NCI-H345 (cell line): Measurements from ENCODE around the gene ATP13A2.

Experiments used
- DNase-seq: peaks from one replicate; lab custom pipeline; 2025; lab: John Stamatoyannopoulos, UW

The ATP13A2 gene

GRCh38 chr1:17011439-17012307 lies at the start of gene ATP13A2:
TSS of gene ATP13A2 (minus strand) at chr1:17011928. CDS start at chr1:17011738, 190 bp downstream.
- DNase-seq: peak; percentile 95

- DNase-seq: no peak
These were observed 49.8 kb upstream of the ATP13A2 start for GRCh38 chr1:17061486-17061885.

GRCh38 chr1:17060306-17060749 lies 48.6 kb upstream of the ATP13A2 start:
- no peak for DNase-seq

- peak; percentile 60 for DNase-seq
These were observed 47.9 kb upstream of the ATP13A2 start for GRCh38 chr1:17059391-17060305.

- no peak for DNase-seq
These were observed 44.8 kb upstream of the ATP13A2 start for GRCh38 chr1:17056551-17056950.

GRCh38 chr1:17055801-17056200 lies 44.1 kb upstream of the ATP13A2 start:
- no peak for DNase-seq

GRCh38 chr1:17053685-17054410 lies 42.1 kb upstream of the ATP13A2 start, which contains the start of gene SDHB:
TSS of gene SDHB (minus strand) at chr1:17054032. CDS start at chr1:17054019, 13 bp downstream.
- DNase-seq: peak; percentile 98

- no peak for DNase-seq
These were observed 41.5 kb upstream of the ATP13A2 start for GRCh38 chr1:17053086-17053684.

GRCh38 chr1:17052641-17053040 lies 40.9 kb upstream of the ATP13A2 start:
- DNase-seq: no peak

GRCh38 chr1:17052038-17052437 lies 40.3 kb upstream of the ATP13A2 start:
- DNase-seq: no peak

GRCh38 chr1:17047924-17048323 lies 36.2 kb upstream of the ATP13A2 start:
- no peak for DNase-seq

GRCh38 chr1:17046334-17046657 lies 34.6 kb upstream of the ATP13A2 start:
- DNase-seq: no peak

GRCh38 chr1:17045634-17046333 lies 34.1 kb upstream of the ATP13A2 start:
- peak; percentile 21 for DNase-seq

GRCh38 chr1:17045150-17045549 lies 33.4 kb upstream of the ATP13A2 start:
- DNase-seq: no peak

GRCh38 chr1:17043676-17044075 lies 31.9 kb upstream of the ATP13A2 start:
- DNase-seq: no peak

- no peak for DNase-seq
These were observed 28.4 kb upstream of the ATP13A2 start for GRCh38 chr1:17040135-17040534.

- DNase-seq: no peak
These were observed 27.8 kb upstream of the ATP13A2 start for GRCh38 chr1:17039522-17039921.

GRCh38 chr1:17033481-17033880 lies 21.8 kb upstream of the ATP13A2 start:
- DNase-seq: no peak

- no peak for DNase-seq
These were observed 21.0 kb upstream of the ATP13A2 start for GRCh38 chr1:17032741-17033140.

GRCh38 chr1:17031436-17031835 lies 19.7 kb upstream of the ATP13A2 start:
- DNase-seq: no peak

GRCh38 chr1:17030206-17030605 lies 18.5 kb upstream of the ATP13A2 start:
- DNase-seq: no peak
